Astrocyte (in vitro differentiated cells and primary cell): ENCODE measurements around the gene RXYLT1.

Source experiments
- EZH2 ChIP-seq: IDR thresholded peaks from 2 replicates; pipeline ENCODE4 v1.6.1; 2012; ENCODE audit warnings: mild to moderate bottlenecking, low read length, inconsistent platforms; ENCODE audit not compliant: insufficient read depth
- TF ChIP-seq, protein P1 (sequence below): IDR thresholded peaks from 2 replicates; pipeline ENCODE4 v1.5.1; 2011; ENCODE audit warnings: low read depth, mild to moderate bottlenecking, inconsistent platforms, low read length, moderate library complexity; ENCODE audit not compliant: insufficient read depth

DNA sequence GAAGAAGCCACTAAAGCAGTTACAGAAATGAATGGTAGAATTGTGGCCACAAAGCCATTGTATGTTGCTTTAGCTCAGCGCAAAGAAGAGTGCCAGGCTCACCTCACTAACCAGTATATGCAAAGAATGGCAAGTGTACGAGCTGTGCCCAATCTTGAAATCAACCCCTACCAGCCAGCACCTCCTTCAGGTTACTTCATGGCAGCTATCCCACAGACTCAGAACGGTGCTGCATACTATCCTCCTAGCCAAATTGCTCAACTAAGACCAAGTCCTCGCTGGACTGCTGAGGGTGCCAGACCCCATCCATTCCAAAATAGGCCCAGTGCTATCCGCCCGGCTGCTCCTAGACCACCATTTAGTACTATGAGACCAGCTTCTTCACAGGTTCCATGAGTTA is 43.3 kb downstream of the RXYLT1 start:
- TF ChIP-seq, protein P1, sequence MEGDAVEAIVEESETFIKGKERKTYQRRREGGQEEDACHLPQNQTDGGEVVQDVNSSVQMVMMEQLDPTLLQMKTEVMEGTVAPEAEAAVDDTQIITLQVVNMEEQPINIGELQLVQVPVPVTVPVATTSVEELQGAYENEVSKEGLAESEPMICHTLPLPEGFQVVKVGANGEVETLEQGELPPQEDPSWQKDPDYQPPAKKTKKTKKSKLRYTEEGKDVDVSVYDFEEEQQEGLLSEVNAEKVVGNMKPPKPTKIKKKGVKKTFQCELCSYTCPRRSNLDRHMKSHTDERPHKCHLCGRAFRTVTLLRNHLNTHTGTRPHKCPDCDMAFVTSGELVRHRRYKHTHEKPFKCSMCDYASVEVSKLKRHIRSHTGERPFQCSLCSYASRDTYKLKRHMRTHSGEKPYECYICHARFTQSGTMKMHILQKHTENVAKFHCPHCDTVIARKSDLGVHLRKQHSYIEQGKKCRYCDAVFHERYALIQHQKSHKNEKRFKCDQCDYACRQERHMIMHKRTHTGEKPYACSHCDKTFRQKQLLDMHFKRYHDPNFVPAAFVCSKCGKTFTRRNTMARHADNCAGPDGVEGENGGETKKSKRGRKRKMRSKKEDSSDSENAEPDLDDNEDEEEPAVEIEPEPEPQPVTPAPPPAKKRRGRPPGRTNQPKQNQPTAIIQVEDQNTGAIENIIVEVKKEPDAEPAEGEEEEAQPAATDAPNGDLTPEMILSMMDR, result no peak
- TF ChIP-seq EZH2, result no peak
